SK-N-MC (cell line): ENCODE data around the gene CFI.

Experiments used
- DNase-seq: peaks from one replicate; pipeline ENCODE4 v3.0.0-alpha.2; 2011; ENCODE audit warnings: low read depth, low spot score
- H3K27ac ChIP-seq: fragments of 200-600 bp; sonication (generic); 2 replicates; pipeline ENCODE4 v1.5.1; 2016; ENCODE audit warnings: mixed run types
- H3K36me3 ChIP-seq: fragments of 200-600 bp; sonication (generic); 2 replicates; pipeline ENCODE4 v1.6.1; 2017; ENCODE audit warnings: antibody characterized with exemption, low read length, mixed read lengths; ENCODE audit not compliant: insufficient read depth
- H3K4me3 ChIP-seq: fragments of 200-600 bp; sonication (generic); 2 replicates; pipeline ENCODE4 v1.5.1; 2016
- H3K9ac ChIP-seq: fragments of 200-600 bp; sonication (generic); 2 replicates; pipeline ENCODE4 v1.8.0; 2017; ENCODE audit warnings: mixed run types, mixed read lengths; ENCODE audit not compliant: insufficient read length
- H3K9me3 ChIP-seq: fragments of 200-600 bp; sonication (generic); 2 replicates; pipeline ENCODE4 v1.6.1; 2017; ENCODE audit warnings: low read depth, mild to moderate bottlenecking, antibody characterized with exemption, low read length, moderate library complexity, mixed read lengths
- EZH2 ChIP-seq: fragments of 200-600 bp; sonication (generic); IDR thresholded peaks from one replicate; pipeline ENCODE4 v1.6.1; 2017; ENCODE audit warnings: antibody characterized with exemption
- FOXP2 ChIP-seq: optimal IDR thresholded peaks from 2 replicates; pipeline ENCODE3; 2011; ENCODE audit warnings: mild to moderate bottlenecking, moderate library complexity; ENCODE audit not compliant: insufficient read depth; ENCODE audit errors: extremely low read length, control extremely low read depth
- POLR2AphosphoS5 ChIP-seq: IDR thresholded peaks from 2 replicates; pipeline ENCODE4 v1.6.1; 2012; ENCODE audit warnings: mild to moderate bottlenecking, low read depth, low read length, borderline replicate concordance

Gene CFI

GRCh38 chr4:109749388-109750082 lies 52.3 kb downstream of the CFI start:
- TF ChIP-seq FOXP2 (no peak), POLR2AphosphoS5 (no peak), EZH2 (no peak)
- no peak for DNase-seq
- H3K9ac ChIP-seq, result no peak overlapping the region
- no peak overlapping the region for H3K27ac ChIP-seq
- H3K9me3 ChIP-seq, result no peaks in the 10 kb centered on the region
- no peaks in the 10 kb centered on the region for H3K36me3 ChIP-seq
- H3K4me3 ChIP-seq, result no peak overlapping the region

GRCh38 chr4:109748114-109748513 lies 53.7 kb downstream of the CFI start:
- TF ChIP-seq EZH2 (no peak), FOXP2 (no peak), POLR2AphosphoS5 (no peak)
- Histone ChIP-seq H3K9me3 (no peaks in the 10 kb centered on the region), H3K4me3 (no peak overlapping the region), H3K36me3 (no peaks in the 10 kb centered on the region), H3K27ac (no peak overlapping the region), H3K9ac (no peak overlapping the region)
- no peak for DNase-seq

DNA sequence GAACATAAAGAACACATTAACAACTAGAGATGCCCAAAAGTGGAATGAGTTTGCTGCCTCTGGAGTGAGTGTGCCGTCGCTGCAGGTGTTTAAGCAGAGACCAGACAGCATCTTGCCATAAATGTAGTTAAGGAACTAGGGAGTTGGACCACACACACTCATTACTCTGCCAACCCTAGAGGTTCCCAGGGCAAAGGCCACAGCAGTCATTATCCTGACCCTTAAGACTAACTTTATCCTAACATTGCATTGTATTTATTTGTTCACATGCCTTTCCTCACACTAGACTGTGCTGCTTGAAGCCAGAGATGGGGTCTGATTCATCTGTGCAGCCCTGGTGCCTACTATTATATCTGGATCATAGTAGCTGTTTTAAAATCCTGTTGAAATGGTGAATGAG lies 55.1 kb downstream of the CFI start:
- Histone ChIP-seq H3K4me3 (no peak overlapping the region), H3K9ac (no peak overlapping the region), H3K9me3 (no peaks in the 10 kb centered on the region), H3K36me3 (no peaks in the 10 kb centered on the region), H3K27ac (no peak overlapping the region)
- DNase-seq, result no peak
- TF ChIP-seq POLR2AphosphoS5 (no peak), FOXP2 (no peak), EZH2 (no peak)

DNA sequence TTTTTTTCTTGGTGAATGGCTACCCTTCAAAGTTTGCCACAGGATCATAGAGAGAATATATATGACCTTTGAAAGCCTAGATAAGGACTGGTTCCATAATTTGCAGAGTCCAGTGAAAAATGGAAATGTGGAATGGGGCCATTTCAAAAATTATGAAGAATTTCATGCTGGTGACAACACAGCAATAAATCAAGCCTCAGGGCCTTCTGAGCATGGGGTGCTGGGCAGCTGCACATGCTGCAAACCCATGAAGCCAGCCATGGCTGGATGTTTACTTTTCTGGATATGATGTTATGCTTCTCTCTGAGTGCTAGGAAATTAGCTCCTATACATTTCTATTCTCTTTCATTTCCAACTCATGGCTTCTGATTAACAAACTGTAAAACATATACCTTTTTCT lies 56.0 kb downstream of the CFI start:
- no peaks in the 10 kb centered on the region for H3K36me3 ChIP-seq
- no peak for TF ChIP-seq EZH2
- no peak for TF ChIP-seq FOXP2
- TF ChIP-seq POLR2AphosphoS5, result no peak
- no peak overlapping the region for H3K9ac ChIP-seq
- no peaks in the 10 kb centered on the region for H3K9me3 ChIP-seq
- no peak for DNase-seq
- no peak overlapping the region for H3K27ac ChIP-seq
- no peak overlapping the region for H3K4me3 ChIP-seq

- Histone ChIP-seq H3K9ac (no peak overlapping the region), H3K9me3 (no peaks in the 10 kb centered on the region), H3K36me3 (no peaks in the 10 kb centered on the region), H3K27ac (no peak overlapping the region), H3K4me3 (no peak overlapping the region)
- no peak for DNase-seq
- TF ChIP-seq EZH2, result no peak
- no peak for TF ChIP-seq POLR2AphosphoS5
- TF ChIP-seq FOXP2, result no peak
These were observed 62.3 kb downstream of the CFI start for GRCh38 chr4:109739547-109739946.

DNA sequence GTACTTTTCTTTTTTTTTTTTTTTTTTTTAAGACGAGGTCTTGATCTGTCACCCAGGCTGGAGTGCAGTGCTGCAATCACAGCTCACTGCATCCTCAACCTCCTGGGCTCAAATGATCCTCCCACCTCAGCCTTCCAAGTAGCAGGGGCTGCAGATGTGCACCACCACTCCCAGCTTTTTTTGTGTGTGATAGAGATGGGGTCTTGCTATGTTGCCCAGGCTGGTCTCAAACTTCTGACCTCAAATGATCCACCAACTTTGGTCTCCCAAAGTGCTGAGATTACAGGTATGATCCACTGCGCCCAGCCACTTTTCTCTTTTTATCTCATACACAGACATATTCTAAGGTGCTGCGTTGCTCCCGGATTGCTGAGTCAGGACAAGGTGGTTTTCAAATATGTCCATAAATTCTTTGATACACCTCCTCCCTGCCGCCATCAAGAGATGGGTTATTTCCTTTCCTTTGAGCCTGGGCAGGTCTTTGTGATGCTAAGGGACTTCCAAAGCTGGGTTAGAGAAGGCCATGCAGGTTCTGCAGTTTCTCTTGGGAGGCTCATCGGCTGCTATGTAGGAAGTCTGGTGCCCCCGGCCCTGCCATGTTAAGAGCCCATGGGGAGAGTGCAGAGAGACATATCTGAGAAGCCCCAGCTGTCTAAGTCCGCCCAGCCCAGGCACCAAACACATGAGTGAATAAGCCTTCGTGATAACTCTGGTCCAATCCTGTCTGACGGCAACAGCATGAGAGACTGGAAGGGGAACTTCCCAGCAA lies 63.5 kb downstream of the CFI start:
- H3K9me3 ChIP-seq, result no peaks in the 10 kb centered on the region
- no peak for DNase-seq
- no peak overlapping the region for H3K9ac ChIP-seq
- H3K4me3 ChIP-seq, result no peak overlapping the region
- H3K27ac ChIP-seq, result no peak overlapping the region
- H3K36me3 ChIP-seq, result no peaks in the 10 kb centered on the region
- TF ChIP-seq EZH2, result no peak
- no peak for TF ChIP-seq FOXP2
- TF ChIP-seq POLR2AphosphoS5, result no peak

DNA sequence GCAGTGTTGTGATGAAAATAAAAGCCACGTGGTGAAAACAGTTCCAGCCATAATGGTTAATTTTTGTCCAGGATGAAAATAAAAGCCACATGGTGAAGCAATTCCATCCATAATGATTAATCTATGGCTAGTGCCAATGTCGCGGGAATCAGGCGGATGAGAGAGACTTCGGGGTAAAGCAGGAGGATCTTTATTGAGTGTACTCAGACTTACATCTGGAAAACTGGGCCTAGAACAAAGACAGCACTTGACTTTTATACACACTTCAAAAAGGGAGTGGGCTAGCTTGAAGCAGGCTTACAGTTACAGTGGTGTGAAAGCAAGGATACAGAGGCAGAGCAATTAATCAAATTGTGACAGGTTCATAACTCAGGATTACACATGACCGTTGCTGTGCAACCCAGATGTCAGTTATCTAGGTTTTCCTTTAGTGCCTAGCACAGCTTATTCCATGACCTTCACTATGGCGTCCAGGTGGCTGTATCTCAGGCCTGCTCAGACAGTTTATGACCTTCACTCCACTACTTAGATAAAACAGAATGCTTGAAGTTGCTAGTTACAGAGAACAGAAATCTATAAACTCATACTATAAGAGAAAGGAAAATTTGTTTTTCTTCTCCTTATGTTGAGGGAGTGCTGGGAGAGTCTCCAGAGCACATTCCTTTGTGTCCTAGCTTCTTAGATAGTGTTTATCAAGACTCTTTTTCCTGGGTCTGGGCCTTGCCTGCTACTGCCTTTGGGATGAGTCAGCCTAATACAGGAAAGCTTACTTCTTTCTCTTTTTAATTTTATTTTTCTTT lies 66.0 kb downstream of the CFI start:
- no peaks in the 10 kb centered on the region for H3K36me3 ChIP-seq
- TF ChIP-seq POLR2AphosphoS5, result no peak
- no peak for TF ChIP-seq FOXP2
- TF ChIP-seq EZH2, result no peak
- no peak overlapping the region for H3K9ac ChIP-seq
- DNase-seq, result no peak
- H3K9me3 ChIP-seq, result no peaks in the 10 kb centered on the region
- no peak overlapping the region for H3K27ac ChIP-seq
- H3K4me3 ChIP-seq, result no peak overlapping the region

- Histone ChIP-seq H3K9ac (no peak overlapping the region), H3K4me3 (no peak overlapping the region), H3K27ac (no peak overlapping the region), H3K9me3 (no peaks in the 10 kb centered on the region), H3K36me3 (no peaks in the 10 kb centered on the region)
- DNase-seq, result no peak
- TF ChIP-seq FOXP2, result no peak
- no peak for TF ChIP-seq POLR2AphosphoS5
- TF ChIP-seq EZH2, result no peak
These were observed 68.1 kb downstream of the CFI start for GRCh38 chr4:109733728-109734127.
